ENCODE measurements around the gene CEP19.
"Not testable (repeated sequence)": the region's sequence is repeated elsewhere in the genome, so short reads cannot be mapped to it uniquely, and the experiment has no call there.

The CEP19 gene, protein sequence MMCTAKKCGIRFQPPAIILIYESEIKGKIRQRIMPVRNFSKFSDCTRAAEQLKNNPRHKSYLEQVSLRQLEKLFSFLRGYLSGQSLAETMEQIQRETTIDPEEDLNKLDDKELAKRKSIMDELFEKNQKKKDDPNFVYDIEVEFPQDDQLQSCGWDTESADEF

DNA sequence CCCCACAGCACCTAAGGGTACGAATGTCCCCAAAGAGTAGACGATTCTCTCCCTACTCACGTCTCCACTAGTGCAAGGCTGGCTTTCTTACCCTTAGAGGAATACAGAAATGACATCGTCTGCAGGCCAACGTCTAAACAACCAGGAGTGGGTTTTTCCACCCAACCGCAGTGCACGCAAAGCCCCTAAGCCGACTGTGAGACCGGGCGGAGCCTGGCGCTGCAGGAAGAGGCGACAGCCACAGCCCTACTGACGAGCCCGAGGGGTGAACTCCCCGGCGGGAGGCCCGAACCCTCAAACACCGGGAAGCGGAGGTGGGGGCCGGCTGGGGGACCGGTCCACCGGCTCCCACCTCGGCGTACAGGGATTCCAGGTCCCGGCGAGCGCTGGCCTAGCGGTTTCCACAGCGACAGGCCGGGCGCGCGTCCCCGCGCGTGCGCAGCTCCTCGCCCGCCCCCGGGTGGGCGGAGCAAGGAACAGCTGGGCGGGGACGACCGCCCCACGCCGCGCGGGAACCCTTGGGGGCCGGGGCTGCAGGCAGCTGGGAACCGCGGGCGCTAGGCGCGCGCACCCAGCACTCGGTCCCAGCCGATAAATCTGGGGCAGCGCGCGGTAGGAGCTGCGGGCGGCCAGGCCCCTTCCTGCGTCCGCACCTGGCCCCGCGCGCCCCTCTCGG, at the start of gene CEP19, which contains the start of gene PIGX:
Gene CEP19, minus strand, starts transcription at position 413 of the 676 bp plus-strand sequence. CDS start 3,593 bp downstream, outside the sequence.
Gene PIGX, plus strand, starts transcription at position 540 of the 676 bp plus-strand sequence.
- in situ Hi-C loops (cut with MboI; ENCODE audit: low sequenced_read_pairs) = no loop called here

DNA sequence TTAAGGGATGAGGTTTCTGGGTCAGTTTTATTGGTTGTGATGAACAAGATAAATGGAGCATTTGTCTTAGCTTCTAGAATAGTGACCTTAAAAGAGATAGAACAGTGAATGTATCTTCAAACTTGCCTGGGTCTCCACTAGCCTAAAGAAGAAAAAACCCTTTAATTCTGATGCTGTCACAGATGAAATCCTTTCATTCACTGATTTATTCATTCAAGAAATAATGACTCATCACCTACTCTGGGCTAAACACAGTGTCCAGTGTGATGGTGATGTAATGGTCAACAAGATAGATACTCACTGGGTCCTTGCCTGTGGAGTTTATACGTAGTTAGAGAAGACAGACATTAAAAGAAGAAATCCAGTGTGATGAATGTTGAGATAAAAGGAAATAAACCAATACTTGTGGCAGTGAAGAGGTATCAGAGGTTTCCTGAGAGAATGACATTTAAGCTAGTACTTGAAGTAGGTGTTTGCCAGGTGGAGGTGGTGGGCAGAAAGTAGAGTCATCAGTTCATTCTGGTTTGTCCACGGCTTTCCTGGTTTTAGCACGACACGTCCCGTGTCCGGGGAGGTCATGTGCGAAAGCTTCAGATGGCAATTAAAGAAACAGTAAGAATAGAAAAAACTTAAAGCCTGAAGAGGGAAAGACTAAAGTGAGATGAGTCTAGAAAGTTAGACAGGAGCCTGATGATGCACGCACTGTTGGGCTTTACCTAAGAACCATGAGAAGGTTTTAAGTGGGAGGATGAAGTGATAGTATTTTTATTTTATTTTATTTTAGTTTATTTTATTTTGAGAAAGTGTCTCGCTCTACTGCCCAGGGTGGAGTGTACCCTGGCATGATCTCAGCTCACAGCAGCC, 46.1 kb upstream of the CEP19 start:
- in situ Hi-C loops (cut with MboI; ENCODE audit: low sequenced_read_pairs) = no loop called here

DNA sequence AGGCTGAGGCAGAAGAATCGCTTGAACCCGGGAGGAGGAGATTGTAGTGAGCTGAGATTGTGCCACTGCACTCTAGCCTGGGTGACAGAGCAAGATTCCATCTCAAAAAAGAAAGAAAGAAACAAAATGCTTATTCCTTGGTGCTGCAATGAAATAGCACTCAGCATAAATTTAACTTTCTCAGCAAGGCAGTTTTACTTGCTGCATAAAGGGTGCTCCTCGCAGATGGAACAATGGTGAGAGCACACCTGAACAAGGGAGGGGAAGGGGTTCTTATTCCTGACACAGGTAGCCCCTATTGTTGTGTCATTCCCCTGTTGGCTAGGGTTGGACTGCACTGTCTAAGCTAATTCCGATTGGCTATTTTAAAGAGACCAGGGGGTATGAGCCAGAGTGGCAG, 44.7 kb upstream of the CEP19 start:
- in situ Hi-C loops (cut with MboI; ENCODE audit: low sequenced_read_pairs) = no loop called here

DNA sequence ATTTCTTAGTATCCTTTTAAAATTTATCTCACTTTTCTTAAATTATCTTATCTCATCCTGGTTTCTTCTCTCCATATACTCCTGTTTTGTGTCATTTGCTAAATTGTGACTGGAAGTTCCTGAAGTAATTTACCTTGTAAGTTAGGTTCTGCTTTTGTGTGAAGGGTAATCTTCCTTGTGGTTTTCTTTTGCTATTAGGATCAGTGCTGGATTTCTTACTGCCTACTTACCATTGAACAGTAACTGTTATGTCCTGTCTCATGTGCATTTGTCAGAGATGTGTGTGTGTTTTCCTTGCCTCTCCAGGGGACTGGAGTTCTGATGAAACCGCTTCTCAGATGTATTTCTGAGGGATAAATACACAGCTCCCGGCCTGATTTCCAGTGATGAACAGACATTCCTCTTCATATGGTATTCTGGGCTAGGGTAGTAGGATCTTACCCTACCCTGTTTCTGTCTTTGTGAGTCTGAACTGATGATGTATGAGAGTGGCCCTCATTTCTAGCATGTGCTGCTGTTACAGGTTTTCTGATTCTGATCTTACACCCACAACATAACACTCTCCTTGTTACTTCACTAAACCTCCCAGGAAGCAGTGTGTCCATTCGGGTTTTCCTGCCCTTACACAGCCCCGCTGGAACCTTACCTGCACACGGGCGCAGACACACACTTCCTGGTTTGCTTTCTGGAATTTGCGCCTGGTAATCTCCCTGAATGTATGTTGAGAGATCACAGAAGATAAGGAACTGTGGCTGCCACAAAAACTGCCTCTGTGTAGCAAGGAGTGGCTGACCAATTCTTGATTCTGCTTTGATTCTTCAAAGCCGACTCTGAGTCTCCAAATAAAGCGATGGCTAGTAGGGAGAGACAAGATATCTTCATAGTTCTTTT, 42.3 kb upstream of the CEP19 start:
- in situ Hi-C loops (cut with MboI; ENCODE audit: low sequenced_read_pairs) = no loop called here

DNA sequence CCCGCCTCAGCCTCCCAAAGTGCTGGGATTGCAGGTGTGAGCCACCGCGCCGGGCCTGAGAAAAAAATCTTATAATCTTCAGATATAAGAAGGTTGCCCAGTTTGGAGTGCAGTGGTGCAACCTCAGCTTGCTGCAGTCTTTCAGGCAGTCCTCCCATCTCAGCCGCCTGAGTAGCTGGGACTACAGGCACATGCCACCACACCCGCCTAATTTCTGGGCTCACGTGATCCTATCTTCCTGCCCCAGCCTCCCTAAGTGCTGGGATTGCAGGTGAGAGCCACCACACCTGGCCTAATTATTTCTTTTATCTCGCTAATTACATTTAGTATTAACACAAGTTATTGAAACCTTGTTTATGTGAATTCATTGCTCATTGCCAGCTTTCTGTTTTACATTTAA, 41.2 kb upstream of the CEP19 start:
- in situ Hi-C loops (cut with MboI; ENCODE audit: low sequenced_read_pairs) = no loop called here

DNA sequence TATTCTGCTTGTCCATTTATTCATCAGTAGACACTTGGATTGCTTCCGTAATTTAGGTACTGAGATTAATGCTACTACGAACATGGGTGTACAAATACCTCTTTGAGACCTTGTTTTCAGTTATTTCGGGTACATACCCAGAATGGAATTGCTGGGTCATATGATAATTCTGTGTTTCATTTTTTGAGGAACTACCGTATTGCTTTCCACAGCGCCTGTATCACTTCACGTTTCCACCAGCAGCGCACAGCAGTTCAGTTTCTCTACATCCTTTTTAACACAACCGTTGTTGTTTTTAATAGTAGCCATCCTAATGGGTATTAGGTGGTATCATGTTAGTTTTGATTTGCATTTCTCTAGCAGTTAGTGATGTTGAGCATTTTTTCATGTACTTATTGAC, 37.1 kb upstream of the CEP19 start:
- in situ Hi-C loops (cut with MboI; ENCODE audit: low sequenced_read_pairs) = no loop called here

DNA sequence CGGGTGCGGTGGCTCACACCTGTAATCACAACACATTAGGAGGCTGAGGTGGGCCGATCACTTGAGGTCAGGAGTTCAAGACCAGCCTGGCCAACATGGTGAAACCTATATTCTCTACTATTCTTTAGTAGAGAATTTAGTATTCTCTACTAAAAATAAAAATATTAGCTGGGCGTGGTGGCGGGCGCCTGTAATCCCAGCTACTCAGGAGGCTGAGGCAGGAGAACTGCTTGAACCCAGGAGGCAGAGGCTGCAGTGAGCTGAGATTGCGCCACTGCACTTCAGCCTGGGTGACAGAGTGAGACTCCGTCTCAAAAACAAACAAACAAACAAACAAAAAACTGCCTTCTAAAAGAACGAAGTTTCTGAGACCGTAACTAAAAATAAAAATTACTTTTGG, 31.5 kb upstream of the CEP19 start:
- in situ Hi-C loops (cut with MboI; ENCODE audit: low sequenced_read_pairs) = not testable (repeated sequence)

DNA sequence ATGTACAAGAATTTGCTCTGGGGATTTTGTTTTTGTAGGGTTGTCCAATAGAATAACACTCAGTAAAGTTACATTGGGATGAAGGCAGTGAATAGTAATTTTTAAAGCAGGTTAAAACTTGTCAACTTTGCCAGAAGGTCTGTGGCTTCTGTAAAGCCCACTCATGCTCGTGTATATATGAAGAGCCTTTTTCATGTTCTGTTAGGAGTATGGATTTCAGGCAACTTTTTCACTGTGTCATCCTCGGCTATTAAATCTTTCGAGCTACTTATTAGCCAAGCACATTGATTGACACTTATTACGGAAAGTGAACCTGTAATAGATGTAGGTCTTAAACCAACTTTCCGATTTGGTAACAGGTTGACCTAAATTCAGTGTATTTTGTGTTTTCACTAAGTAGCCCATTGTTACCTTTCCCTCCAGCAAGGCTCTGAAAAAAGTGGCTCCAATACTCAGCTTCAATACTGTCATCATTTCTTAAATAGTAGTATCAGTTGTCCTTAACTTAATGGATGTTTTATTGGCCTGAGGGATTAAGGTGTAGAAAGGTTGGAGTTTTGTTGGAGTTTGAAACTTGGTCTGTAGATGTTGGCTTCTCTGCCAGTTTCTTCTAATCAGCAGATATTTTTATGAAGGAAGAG, 29.3 kb upstream of the CEP19 start:
- in situ Hi-C loops (cut with MboI; ENCODE audit: low sequenced_read_pairs) = no loop called here

DNA sequence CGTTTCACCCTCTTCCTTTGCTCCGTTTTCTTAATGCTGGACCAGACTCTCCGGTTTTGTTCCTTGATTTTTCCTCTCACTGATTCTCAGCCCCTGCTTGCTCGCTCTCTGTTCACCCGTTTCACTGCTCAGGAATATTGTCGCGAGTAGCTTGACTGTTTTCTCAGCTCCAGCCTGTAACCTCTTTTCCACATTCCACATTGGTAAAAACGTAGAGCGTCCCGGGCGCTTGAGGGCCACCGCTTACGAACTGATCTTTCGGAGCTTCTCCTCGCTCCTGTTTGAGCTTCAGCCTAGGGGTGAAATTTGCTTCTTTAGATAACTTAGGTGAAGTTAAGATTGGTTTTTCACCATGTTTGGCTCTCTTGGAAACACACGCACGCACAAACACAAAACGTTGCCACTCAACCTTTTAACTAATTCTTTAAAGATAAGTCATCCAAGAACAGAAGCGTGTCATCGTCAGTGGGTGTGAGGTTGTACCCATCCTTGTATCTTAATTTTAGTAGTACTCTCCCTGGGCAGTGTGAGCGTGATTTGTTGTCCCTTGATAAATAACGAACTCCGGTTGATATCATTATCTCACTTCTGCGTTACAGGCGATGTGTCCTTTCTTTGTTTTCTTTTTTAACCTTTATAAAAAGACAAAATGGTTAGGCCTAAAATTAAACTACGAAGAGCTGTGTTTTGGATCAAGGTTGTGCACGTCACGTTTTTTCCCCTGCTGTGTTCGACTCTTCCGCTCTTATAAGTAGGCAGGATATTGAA, 28.6 kb upstream of the CEP19 start:
- in situ Hi-C loops (cut with MboI; ENCODE audit: low sequenced_read_pairs) = no loop called here

DNA sequence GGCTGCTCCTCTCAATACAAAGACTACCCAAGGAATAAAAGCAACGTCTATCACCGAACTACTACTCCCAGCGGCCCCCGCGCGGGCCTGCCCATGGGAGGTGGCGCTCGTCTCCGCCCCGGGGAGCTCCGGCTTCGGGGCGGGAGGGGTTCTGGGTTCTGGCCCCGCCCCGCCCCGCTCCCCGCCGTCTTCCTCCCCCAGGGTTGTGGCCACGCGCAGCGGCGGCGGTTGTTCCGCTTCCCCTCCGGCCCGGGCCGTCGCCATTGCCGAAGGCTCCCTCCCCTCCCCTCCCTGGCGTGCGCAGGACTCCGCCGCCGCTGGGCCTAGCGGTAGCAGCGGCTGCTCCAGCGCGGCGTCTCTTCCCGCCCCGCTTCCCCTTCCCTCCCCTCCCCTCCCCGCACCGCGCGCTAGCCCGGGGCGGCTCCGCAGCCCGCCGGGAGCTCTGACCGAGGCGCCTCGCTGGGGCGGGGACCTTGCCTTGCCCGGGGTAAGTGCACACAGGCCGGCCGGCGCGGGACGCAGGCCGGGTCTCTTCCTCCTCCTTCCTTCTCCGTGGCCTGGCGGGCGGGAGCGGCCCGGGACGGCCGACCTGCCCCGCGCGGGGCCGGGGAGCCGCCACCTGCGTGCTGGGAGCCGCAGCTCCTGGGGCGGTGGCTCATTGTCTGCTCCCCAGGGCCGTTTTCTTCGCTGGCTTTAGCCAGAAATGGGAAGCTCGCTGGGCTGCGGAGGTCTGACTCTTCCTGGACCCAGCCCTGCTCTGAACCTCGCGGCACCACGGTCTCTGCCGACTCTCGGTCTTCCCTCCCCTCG, 27.8 kb upstream of the CEP19 start, which contains the start of gene PAK2:
Gene PAK2, plus strand, starts transcription at position 187 of the 810 bp plus-strand sequence. CDS start 42,790 bp downstream, outside the sequence.
- in situ Hi-C loops (cut with MboI; ENCODE audit: low sequenced_read_pairs) = no loop called here

DNA sequence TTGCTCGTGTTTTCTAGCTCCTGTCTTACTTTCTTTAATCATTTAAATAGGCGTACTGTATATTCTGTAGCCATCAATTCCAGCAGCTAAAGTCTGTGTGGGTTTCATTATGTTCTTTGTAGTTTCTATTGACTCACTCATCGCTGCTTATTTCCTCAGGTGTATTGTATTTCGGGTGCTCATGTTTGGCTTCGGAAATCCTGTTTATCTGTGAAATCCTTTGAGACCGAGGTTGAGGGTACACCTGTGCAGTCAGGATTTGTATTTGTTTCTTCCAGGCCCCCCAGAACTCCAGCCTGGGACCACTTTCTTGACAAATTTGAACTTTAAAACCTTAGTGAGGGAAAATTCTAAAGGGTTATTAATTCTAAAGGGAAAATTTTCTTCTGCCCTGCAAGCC, 25.6 kb upstream of the CEP19 start:
- in situ Hi-C loops (cut with MboI; ENCODE audit: low sequenced_read_pairs) = no loop called here

DNA sequence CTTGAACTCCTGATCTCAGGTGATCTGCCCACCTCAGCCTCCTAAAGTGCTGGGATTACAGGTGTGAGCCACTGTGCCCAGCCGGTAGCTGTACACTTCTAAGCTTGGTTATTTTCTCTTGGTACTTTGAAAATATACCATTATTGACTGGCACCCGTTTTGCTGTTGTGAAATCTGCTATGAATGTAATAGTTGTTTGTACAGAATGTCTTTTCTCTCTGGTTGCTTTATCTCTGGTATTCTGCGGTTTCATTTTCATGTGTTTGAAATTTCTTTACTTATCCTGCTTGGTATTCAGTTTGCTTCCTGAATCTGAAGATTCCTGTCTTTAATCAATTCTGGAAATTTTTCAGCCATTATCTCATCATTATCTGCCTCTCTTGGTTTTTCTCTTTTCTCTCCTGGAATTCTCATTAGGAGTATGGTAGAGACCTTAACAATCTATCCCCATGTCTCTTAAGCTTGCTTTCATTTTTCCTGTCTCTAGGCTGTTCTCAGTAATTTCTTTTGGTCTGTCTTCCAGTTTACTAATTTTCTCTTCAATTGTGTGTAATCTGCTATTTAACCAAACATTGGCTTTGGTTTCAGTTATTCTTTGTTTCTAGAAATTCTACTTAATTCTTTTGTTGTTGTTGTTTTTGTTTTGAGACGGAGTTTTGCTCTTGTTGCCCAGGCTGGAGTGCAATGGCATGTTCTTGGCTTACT, 24.8 kb upstream of the CEP19 start:
- in situ Hi-C loops (cut with MboI; ENCODE audit: low sequenced_read_pairs) = no loop called here

DNA sequence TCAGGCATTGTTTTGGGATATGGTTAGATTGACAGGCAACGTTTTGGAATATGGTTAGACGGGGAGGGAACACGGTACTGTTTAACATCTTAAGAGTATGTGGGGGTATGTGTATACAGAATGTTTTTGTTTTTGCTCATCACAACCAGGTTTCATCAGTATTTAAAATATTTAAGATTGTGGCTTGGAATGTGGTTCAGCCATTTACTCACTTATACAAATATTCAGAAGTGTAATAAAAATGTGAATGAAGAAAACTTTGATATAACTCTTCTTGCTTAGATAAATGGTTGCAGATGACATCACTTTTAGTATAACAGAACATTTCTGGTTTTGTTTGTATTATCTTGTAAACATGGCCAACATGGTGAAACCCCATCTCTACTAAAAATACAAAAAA, 23.7 kb upstream of the CEP19 start:
- in situ Hi-C loops (cut with MboI; ENCODE audit: low sequenced_read_pairs) = no loop called here

DNA sequence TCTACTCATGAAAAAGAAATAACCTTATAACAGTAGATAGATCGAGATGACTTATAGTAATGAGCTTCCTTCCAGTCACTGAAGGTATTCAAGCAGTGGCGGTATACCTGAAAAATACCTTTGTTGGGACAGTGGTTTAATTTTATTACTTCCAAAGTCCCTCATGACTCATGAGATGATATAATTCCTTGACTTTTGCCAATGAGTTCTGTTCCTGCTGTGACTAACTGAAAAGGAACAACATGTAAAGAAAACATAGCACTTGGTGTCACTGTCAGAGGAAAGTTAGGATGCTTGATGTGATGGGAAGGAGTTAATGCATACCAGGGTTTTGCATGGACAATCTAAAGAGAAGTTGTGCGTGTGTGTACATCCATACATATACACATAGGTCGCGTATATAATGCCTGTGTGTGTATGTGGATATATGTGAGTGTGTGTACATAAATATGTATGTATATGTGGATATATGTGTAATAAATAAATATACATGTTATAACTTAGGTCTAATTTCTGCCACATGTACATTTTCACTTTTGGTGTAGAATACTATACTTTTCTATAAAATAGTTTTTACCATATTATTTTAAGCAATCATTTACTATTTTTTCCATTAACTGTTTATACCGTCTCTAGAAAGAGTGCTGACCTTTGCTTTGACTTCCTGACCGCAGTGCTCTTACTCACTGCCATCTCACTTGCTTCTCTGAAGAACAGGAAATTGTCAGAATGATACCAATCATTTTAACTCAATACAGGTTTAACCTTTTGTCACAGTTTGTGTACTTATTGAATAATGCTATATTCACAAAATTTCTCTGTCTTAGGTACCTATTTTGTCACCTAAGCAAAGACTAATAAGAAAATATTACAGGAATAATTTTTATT, 15.0 kb upstream of the CEP19 start:
- in situ Hi-C loops (cut with MboI; ENCODE audit: low sequenced_read_pairs) = no loop called here

DNA sequence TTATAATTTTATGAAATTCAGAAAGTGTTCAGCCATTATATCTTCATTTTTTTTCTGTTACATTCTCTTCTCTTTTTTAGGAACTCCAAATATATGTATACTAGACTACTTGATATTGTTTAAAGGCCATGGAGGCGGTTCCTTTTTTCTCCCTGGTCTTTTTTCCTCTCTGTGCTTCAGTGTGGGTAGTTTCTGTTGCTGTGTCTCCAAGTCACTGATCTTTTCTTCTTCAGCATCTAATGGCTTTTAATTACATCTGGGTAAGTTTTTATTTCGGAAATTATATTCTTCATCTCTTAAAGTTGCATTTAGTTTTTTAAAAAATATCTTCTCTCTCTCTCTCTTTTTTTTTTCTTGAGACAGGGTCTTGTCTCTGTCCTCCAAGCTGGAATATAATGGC, 9.0 kb upstream of the CEP19 start:
- in situ Hi-C loops (cut with MboI; ENCODE audit: low sequenced_read_pairs) = no loop called here

DNA sequence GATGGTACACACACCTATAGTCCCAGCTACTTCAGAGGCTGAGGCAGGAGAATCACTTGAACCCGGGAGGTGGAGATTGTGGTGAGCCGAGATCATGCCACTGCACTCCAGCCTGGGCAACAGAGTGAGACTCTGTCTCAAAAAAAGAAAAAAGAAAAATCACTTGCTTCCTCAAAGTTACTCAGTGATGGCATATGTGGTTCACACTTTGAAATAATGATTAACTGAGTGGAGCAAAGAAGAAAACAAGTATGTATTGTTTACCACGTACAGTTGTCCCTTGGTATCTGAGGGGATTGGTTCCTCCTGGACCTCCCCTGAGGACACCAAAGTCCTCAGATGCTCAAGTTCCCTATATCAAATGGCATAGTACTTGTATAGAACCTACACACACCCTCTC, 5.1 kb upstream of the CEP19 start:
- in situ Hi-C loops (cut with MboI; ENCODE audit: low sequenced_read_pairs) = not testable (repeated sequence)
